RWPE1 (cell line): ENCODE results near the gene KCNG2.

ENCODE experiments used
- CTCF ChIA-PET: fragments of 350-600 bp; sonication (Branson Sonifier 250); formaldehyde crosslinking; extraction: SDS; loops from one replicate; lab custom pipeline; 2021; lab: Yijun Ruan, JAX
- POLR2A ChIA-PET: fragments of 400-600 bp; formaldehyde crosslinking; extraction: SDS; loops from one replicate; lab custom pipeline; 2020; ENCODE audit warnings: antibody characterized with exemption; ENCODE audit not compliant: low non-redundant PET; lab: Yijun Ruan, JAX
- DNase-seq: peaks from one replicate; pipeline ENCODE4 v3.0.0; 2012; ENCODE audit warnings: low spot score
- H3K27ac ChIP-seq: fragments of 450-650 bp; 2 replicates; pipeline ENCODE4 v1.5.1; 2017
- TF ChIP-seq, protein P1 (sequence below): fragments of 450-650 bp; conservative IDR thresholded peaks from 2 replicates; pipeline ENCODE4 v1.5.1; 2017; ENCODE audit warnings: low read depth, mild to moderate bottlenecking

KCNG2 gene

DNA sequence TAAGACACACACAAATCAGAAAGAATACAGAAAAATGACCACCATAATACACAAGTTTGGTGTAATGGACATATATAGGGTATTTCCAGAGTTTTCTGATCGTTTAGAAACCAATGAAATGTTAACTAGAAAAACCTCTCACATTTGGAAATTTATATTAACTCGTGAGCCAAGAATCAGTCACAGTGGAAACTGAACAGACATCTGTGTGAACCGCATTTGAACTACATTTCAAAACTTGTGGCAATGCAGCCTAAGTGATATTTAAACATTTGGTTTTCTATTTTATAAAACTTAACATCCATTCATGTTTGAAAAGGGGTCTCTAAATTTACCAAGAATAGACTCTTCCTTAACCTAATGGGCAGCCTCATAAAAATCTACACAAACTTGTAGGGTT is 29.0 kb upstream of the KCNG2 start:
- H3K27ac ChIP-seq = no peak overlapping the region
- ChIA-PET CTCF (no interaction called here), POLR2A (no interaction called here)
- TF ChIP-seq, protein P1, sequence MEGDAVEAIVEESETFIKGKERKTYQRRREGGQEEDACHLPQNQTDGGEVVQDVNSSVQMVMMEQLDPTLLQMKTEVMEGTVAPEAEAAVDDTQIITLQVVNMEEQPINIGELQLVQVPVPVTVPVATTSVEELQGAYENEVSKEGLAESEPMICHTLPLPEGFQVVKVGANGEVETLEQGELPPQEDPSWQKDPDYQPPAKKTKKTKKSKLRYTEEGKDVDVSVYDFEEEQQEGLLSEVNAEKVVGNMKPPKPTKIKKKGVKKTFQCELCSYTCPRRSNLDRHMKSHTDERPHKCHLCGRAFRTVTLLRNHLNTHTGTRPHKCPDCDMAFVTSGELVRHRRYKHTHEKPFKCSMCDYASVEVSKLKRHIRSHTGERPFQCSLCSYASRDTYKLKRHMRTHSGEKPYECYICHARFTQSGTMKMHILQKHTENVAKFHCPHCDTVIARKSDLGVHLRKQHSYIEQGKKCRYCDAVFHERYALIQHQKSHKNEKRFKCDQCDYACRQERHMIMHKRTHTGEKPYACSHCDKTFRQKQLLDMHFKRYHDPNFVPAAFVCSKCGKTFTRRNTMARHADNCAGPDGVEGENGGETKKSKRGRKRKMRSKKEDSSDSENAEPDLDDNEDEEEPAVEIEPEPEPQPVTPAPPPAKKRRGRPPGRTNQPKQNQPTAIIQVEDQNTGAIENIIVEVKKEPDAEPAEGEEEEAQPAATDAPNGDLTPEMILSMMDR = no peak
- no peak for DNase-seq

DNA sequence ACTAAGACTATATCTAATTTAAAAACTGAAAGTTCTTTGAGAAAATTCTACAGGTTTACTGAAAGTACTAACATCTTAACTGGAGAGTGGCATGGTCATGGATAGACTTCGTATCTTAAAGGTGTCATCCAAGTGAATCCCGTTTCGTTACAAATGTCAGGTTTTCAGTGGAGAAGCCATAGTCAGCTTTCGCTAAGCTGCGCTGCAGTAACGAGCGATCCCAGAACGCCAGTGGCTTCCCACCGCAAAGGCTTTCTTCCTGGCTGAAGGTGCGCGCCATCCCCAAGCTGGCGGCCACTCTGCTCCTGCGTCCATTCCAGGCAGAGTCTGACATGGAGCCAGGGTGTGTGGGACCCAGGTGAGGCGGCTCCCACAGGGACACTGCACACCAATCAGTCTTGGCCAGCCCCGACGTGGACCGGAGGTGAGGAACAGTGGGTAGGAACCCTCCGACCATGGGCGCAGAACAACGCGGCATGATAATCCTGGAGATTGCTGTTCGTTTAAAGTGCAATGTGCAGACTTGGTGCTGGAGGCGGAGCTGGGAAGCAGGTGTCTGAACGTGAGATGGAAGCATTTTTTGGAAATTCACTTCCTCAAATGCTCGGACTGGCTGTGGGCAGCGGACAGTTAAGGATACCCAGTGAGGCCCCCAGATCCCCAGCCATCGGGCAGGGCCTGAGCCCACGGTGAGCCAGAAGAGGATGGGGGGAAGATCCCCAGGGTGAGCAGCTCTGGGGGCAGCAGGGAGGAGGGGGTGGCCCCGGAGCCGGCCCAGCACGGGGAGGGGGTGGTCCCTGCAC is 27.8 kb upstream of the KCNG2 start:
- no peak overlapping the region for H3K27ac ChIP-seq
- TF ChIP-seq, protein P1 = no peak
- ChIA-PET POLR2A (no interaction called here), CTCF (no interaction called here)
- DNase-seq = no peak

DNA sequence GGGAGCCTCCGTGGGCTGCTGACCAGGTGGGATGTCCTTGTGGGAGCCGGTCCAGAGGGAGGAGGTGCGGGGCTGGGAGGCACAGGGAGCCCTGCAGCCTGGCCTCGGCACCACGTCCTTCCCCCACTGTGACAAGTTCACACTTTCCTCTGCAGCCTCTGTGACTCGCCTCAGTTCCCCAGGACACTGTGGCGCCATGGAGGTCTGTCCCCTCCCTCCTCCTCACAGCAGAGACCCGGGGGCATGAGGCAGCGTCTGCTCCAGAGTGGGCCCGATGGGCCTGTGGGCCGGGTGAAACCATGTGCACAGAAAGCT is 27.3 kb upstream of the KCNG2 start:
- CTCF ChIA-PET = interaction anchor here (0.6 kb wide), 1 partner anchor 410 kb away, joined by 6 read pairs; no protein-coding TSS in a partner anchor
- TF ChIP-seq, protein P1 = no peak
- POLR2A ChIA-PET = no interaction called here

GRCh38 chr18:79770826-79771225 is 26.9 kb upstream of the KCNG2 start:
- H3K27ac ChIP-seq = no peak overlapping the region
- ChIA-PET POLR2A (no interaction called here), CTCF (interaction anchor here (0.6 kb wide), 1 partner anchor 411 kb away, joined by 6 read pairs; no protein-coding TSS in a partner anchor)
- DNase-seq = no peak
- TF ChIP-seq, protein P1 = no peak

More for the DNA sequence above, 27.3 kb upstream of the KCNG2 start:
- H3K27ac ChIP-seq = no peak overlapping the region
- no peak for DNase-seq

DNA sequence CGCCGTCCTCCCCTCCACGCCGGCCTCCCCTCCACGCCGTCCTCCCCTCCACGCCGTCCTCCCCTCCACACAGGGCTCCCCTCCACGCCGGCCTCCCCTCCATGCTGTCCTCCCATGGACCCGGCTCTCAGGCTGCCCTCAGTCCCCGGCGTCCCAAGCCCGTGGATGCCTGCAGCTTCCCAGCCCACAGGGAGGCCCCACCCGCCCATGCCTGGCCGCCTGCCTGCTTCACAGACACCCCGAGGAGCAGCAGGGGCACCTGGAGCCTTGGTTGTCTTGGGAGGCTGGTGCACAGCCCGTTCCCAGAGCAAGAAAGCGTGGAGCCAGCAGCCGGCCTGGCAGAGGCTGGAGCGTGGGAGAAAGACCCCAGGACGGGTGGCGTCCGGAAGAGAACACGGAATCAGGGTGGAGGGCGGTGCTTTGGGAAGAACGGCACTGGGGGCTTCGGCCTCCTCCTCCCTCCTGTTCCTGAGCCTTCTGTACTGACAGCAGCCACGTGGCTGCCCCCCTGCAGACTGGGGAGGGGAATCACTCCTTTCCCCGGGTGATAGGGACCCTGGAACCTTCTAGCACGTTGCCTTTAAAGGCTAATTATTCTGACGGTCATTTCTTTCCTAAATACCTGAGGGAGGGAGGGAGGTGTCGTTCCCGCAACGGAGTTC is 26.2 kb upstream of the KCNG2 start:
- TF ChIP-seq, protein P1 = no peak
- CTCF ChIA-PET = no interaction called here
- DNase-seq = no peak
- no peak overlapping the region for H3K27ac ChIP-seq
- POLR2A ChIA-PET = no interaction called here

DNA sequence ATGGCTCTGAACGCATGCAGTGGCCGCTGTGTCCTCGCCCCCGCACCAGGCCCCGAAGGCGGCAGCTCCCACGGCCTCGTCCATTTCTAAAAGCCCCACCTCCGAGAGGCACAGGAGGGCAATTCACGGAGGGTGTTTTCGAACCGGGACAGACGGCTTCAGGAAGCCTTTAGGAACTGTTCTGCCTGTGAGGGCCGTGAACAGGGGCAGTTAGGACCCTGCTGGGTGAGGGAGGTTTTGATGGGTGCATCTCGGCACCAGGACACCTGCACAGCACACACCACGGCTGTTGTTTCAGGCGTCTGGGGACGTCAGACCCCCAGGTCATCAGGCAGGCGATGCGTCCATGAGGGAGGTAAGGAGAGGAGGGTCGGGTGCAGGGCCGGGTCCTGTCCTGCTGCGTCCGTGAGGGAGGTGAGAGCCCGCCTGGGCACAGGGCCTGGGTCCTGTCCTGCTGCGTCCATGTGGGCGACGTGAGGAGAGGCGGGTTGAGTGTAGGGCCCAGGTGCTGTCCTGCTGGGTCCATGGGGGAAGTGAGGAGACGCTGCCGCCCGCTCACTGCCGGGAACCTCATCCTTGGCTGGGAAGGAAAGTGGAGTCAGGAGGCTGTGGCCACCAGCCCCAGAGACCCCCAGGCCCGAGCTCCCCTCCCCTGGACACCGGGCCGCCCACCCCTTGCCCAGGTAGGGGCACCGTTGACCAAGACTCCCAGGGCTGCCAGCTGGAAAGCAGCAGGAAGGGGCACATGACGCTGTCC is 25.5 kb upstream of the KCNG2 start:
- ChIA-PET CTCF (no interaction called here), POLR2A (no interaction called here)
- H3K27ac ChIP-seq = no peak overlapping the region
- no peak for DNase-seq
- TF ChIP-seq, protein P1 = no peak
